Femur (tissue), 1 donor: ENCODE measurements around the gene PDHX.
"Not testable (repeated sequence)": the region's sequence is repeated elsewhere in the genome, so short reads cannot be mapped to it uniquely, and the experiment has no call there.

ENCODE experiments used
- DNase-seq: peaks from one replicate; pipeline ENCODE4 v3.0.0-alpha.2; 2017

PDHX gene

GRCh38 chr11:34911676-34912075, 4.7 kb upstream of the PDHX start:
- DNase-seq: no peak

- not testable (repeated sequence) for DNase-seq
Measured at GRCh38 chr11:34913556-34913955, 2.9 kb upstream of the PDHX start.

GRCh38 chr11:34915136-34916014, 1.0 kb upstream of the PDHX start:
- DNase-seq: no peak

- no peak for DNase-seq
Measured at GRCh38 chr11:34916843-34917770, 689 bp downstream of the PDHX start.

- DNase-seq: no peak
Measured at GRCh38 chr11:34921156-34921555, 4.7 kb downstream of the PDHX start.

- no peak for DNase-seq
Measured at GRCh38 chr11:34924714-34925113, 8.3 kb downstream of the PDHX start.

- no peak for DNase-seq
Measured at GRCh38 chr11:34926101-34926830, 9.8 kb downstream of the PDHX start.

- DNase-seq: no peak
Measured at GRCh38 chr11:34926831-34927132, 10.4 kb downstream of the PDHX start.

- DNase-seq: no peak
Measured at GRCh38 chr11:34928268-34928959, 12.0 kb downstream of the PDHX start.

GRCh38 chr11:34928960-34929680, 12.7 kb downstream of the PDHX start:
- DNase-seq: no peak

- DNase-seq: no peak
Measured at GRCh38 chr11:34929794-34930763, 13.7 kb downstream of the PDHX start.

GRCh38 chr11:34936945-34937629, 20.7 kb downstream of the PDHX start:
- no peak for DNase-seq

GRCh38 chr11:34938611-34939010, 22.2 kb downstream of the PDHX start:
- no peak for DNase-seq

GRCh38 chr11:34940026-34940677, 23.7 kb downstream of the PDHX start:
- no peak for DNase-seq

GRCh38 chr11:34941688-34942087, 25.3 kb downstream of the PDHX start:
- DNase-seq: no peak

- DNase-seq: no peak
Measured at GRCh38 chr11:34944692-34945091, 28.3 kb downstream of the PDHX start.

GRCh38 chr11:34948696-34949095, 32.3 kb downstream of the PDHX start:
- peak; percentile 31 for DNase-seq

- no peak for DNase-seq
Measured at GRCh38 chr11:34953955-34954354, 37.5 kb downstream of the PDHX start.

- DNase-seq: no peak
Measured at GRCh38 chr11:34957206-34957605, 40.8 kb downstream of the PDHX start.
